MM.1S (cell line): ENCODE results near the gene RUFY2.

Experiments used
- CTCF ChIP-seq: fragments of 300-600 bp; sonication (generic); IDR thresholded peaks from 2 replicates; pipeline ENCODE4 v1.5.1; 2016; ENCODE audit warnings: antibody characterized with exemption, low read length, mixed read lengths
- EZH2phosphoT487 ChIP-seq: fragments of 300-600 bp; sonication (generic); IDR thresholded peaks from 2 replicates; pipeline ENCODE4 v1.6.1; 2018; ENCODE audit warnings: antibody characterized with exemption, low read length

- no peak for TF ChIP-seq CTCF
- no peak for TF ChIP-seq EZH2phosphoT487
Measured at GRCh38 chr10:68342909-68343516, 64.1 kb downstream of the RUFY2 start.
